Natural killer cell (primary cell): ENCODE measurements around the gene FOXC1. TPM values are rescaled to one million over a fixed set of nuclear protein-coding genes. Genes with fewer than 3 reads are reported as not detected.

ENCODE experiments used
- ATAC-seq, 3 donors: fragments of 150-1000 bp in 2 of 3; fragments of 200-7000 bp in 1 of 3; cut with Tn5 transposase; 1 replicate in 1 of 3; 2 replicates in 2 of 3; pipeline ENCODE4 v1.10.0; 2021; ENCODE audit warnings: mild to moderate bottlenecking in 2 of 3, moderate library complexity in 2 of 3
- DNase-seq, 2 donors: peaks; one replicate each; pipeline versions ENCODE4 v3.0.0 to v3.0.0-alpha.2; 2013 to 2021; ENCODE audit warnings: mixed read lengths in 1 of 2
- H3K27ac ChIP-seq: one replicate; pipeline ENCODE4 v1.5.1; 2013; ENCODE audit warnings: mild to moderate bottlenecking, low read length
- H3K27me3 ChIP-seq: one replicate; pipeline ENCODE4 v1.6.1; 2013; ENCODE audit warnings: low read length; ENCODE audit not compliant: control insufficient read depth, insufficient read depth
- H3K36me3 ChIP-seq: one replicate; pipeline ENCODE4 v1.6.1; 2013; ENCODE audit warnings: low read length; ENCODE audit not compliant: control insufficient read depth, insufficient read depth
- H3K4me1 ChIP-seq: one replicate; pipeline ENCODE4 v1.6.1; 2013; ENCODE audit warnings: low read length; ENCODE audit not compliant: control insufficient read depth, insufficient read depth
- H3K4me3 ChIP-seq: one replicate; pipeline ENCODE4 v1.5.1; 2013; ENCODE audit warnings: low read length
- H3K9me3 ChIP-seq: one replicate; pipeline ENCODE4 v1.6.1; 2013; ENCODE audit warnings: low read length; ENCODE audit not compliant: control insufficient read depth, insufficient read depth
- H3K27ac Mint-ChIP-seq, 2 donors: one replicate each; pipeline ENCODE4 v1.8.0; 2022; ENCODE audit warnings: mild to moderate bottlenecking in 2 of 2, mixed read lengths in 2 of 2, moderate library complexity in 1 of 2
- H3K27me3 Mint-ChIP-seq, 2 donors: one replicate each; pipeline ENCODE4 v1.8.0; 2022; ENCODE audit warnings: low read depth in 2 of 2, mixed read lengths in 2 of 2
- H3K36me3 Mint-ChIP-seq: one replicate; pipeline ENCODE4 v1.8.0; 2022; ENCODE audit warnings: mixed read lengths
- H3K4me1 Mint-ChIP-seq, 2 donors: one replicate each; pipeline ENCODE4 v1.8.0; 2022; ENCODE audit warnings: mixed read lengths in 2 of 2
- H3K4me3 Mint-ChIP-seq: one replicate; pipeline ENCODE4 v1.8.0; 2022; ENCODE audit warnings: mild to moderate bottlenecking, moderate library complexity, mixed read lengths
- H3K9me3 Mint-ChIP-seq, 2 donors: one replicate each; pipeline ENCODE4 v1.8.0; 2022; ENCODE audit warnings: mixed read lengths in 2 of 2
- WGBS: methylation state at CpG from one replicate; pipeline ENCODE4 v1.1.7; 2013; ENCODE audit warnings: missing lambda C conversion rate; ENCODE audit not compliant: insufficient coverage; 5-methylcytosine and 5-hydroxymethylcytosine counted together
- intact Hi-C: fragments of 100-400 bp; cut with micrococcal nuclease; formaldehyde crosslinking; loops from one replicate; pipeline ENCODE4 v1.14.2; 2022
- total RNA-seq, 4 donors: library from RNA; stranded (reverse); fragments of 120-200 nt in 1 of 4; gene quantifications; one replicate each; pipeline versions ENCODE4 v1.2.3 to v1.2.4, GENCODE V29; 2013 to 2022
- TF ChIP-seq, protein P1 (sequence below): fragments of 200-600 bp; IDR thresholded peaks from one replicate; pipeline ENCODE4 v1.8.0; 2022; ENCODE audit warnings: antibody characterized with exemption

FOXC1 gene
- total RNA-seq, 3 donors from 2014 or later (not counting 1 experiment from before 2014, with no cell fraction given), result 0.16 to 0.21 TPM; not detected in 1

DNA sequence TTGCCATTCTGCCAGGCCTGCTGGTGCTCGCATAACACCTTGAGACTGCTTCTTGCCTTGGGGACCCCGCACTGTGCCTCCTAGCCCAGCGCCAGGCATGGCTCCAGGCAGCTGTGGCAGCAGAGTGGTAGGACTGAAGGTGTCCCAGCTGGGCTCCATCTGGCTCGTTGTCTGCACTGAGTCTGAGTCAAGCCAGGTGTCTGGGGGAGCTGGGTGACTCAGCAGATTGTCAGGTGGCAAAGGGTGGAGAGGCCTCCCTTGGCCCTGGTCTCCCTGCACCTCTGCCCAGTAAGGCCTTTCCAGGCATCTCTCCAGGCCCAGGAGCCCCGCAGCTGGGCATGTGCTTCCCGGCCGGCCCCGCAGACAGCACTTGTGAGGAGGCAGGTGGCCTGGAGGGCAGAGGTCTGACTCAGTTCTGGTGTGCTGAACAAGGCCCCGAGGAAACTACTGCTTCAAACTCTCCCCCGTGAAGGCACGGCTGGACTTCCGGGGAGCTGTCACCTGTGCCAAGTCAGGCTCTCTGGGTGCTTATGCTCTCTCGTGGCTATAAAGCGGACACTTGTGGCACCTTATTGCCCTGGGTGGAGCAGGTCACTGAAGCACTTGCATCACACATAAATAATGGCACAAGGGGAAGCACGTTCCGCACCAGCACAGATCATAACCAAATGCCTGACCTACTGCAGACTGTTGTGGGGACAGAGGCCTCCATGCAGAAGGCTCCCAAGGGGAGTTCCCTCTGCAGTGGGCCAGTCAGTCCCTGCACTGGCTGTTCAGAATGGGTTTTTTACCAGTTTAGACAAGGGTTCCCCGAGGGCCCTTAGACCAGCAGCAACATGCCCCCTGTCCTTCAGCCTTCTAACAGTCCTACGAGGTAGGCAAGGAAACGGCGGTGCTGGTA lies 27.5 kb downstream of the FOXC1 start:
- Histone ChIP-seq H3K9me3 (no peaks in the 10 kb centered on the region), H3K4me3 (no peak overlapping the region), H3K27me3 (no peaks in the 10 kb centered on the region), H3K27ac (no peak overlapping the region), H3K36me3 (no peaks in the 10 kb centered on the region), H3K4me1 (no peaks in the 10 kb centered on the region)
- TF ChIP-seq, protein P1, sequence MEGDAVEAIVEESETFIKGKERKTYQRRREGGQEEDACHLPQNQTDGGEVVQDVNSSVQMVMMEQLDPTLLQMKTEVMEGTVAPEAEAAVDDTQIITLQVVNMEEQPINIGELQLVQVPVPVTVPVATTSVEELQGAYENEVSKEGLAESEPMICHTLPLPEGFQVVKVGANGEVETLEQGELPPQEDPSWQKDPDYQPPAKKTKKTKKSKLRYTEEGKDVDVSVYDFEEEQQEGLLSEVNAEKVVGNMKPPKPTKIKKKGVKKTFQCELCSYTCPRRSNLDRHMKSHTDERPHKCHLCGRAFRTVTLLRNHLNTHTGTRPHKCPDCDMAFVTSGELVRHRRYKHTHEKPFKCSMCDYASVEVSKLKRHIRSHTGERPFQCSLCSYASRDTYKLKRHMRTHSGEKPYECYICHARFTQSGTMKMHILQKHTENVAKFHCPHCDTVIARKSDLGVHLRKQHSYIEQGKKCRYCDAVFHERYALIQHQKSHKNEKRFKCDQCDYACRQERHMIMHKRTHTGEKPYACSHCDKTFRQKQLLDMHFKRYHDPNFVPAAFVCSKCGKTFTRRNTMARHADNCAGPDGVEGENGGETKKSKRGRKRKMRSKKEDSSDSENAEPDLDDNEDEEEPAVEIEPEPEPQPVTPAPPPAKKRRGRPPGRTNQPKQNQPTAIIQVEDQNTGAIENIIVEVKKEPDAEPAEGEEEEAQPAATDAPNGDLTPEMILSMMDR, result no peak
- H3K36me3 Mint-ChIP-seq, result no peaks in the 10 kb centered on the region
- 87% methylated on average over 20 of the region's 20 CpGs for WGBS
- DNase-seq (no peak), ATAC-seq (no peak)
- no peaks in the 10 kb centered on the region for H3K9me3 Mint-ChIP-seq
- intact Hi-C loops, result no loop called here
- no peak overlapping the region for H3K27ac Mint-ChIP-seq
- no peaks in the 10 kb centered on the region for H3K27me3 Mint-ChIP-seq
- H3K4me1 Mint-ChIP-seq, result no peaks in the 10 kb centered on the region
- H3K4me3 Mint-ChIP-seq, result no peak overlapping the region

DNA sequence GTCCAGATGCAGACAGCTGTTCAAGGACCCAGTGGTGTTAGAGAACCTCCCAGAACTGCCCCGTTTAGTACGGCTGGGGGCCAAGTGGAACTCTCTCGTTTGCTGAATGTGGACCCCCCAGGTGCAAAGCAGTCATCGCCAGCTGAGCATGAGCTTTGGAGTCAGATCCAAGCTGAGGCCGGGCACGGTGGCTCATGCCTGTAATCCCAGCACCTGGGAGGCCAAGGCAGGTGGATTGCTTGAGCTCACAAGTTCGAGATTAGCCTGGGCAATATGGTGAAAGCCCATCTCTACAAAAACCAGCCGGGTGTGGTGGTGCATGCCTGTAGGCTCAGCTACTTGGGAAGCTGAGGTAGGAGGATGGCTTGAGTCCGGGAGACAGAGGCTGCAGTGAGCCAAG lies 29.7 kb downstream of the FOXC1 start:
- Histone ChIP-seq H3K36me3 (no peaks in the 10 kb centered on the region), H3K4me3 (no peak overlapping the region), H3K9me3 (no peaks in the 10 kb centered on the region), H3K27ac (no peak overlapping the region), H3K27me3 (no peaks in the 10 kb centered on the region), H3K4me1 (no peaks in the 10 kb centered on the region)
- Mint-ChIP-seq H3K27me3 (no peaks in the 10 kb centered on the region), H3K36me3 (no peaks in the 10 kb centered on the region), H3K4me1 (no peaks in the 10 kb centered on the region), H3K9me3 (no peaks in the 10 kb centered on the region), H3K4me3 (no peak overlapping the region), H3K27ac (no peak overlapping the region)
- no peak for DNase-seq
- TF ChIP-seq, protein P1, result no peak
- WGBS, result 92% methylated on average over 9 of the region's 9 CpGs
- no peak for ATAC-seq
- intact Hi-C loops, result no loop called here

DNA sequence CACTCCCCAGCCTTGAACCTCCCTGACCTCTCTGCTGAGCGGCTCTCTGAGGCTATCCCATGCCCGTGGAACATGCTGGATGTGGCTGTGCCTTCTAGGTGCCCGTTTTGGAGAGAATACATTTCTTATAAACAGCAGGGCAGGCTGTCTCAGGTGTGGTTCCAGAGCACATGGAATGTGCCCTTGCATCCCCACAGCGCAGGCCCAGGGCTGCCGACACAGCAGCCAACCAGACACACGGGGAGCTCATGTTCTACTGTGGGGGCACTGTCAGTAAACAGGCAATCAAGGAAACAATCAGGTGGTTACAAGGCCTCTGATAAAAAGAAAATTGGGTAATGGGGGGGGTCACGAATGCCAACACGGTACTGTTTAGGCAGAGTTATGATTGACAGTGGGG lies 30.8 kb downstream of the FOXC1 start:
- Histone ChIP-seq H3K27ac (no peak overlapping the region), H3K36me3 (no peaks in the 10 kb centered on the region), H3K4me3 (no peak overlapping the region), H3K9me3 (no peaks in the 10 kb centered on the region), H3K27me3 (no peaks in the 10 kb centered on the region), H3K4me1 (no peaks in the 10 kb centered on the region)
- no peak overlapping the region for H3K4me3 Mint-ChIP-seq
- TF ChIP-seq, protein P1, result no peak
- intact Hi-C loops, result no loop called here
- peaks cover 0 to 4% of the 10 kb centered on the region in 2 donors for H3K4me1 Mint-ChIP-seq
- no peaks in the 10 kb centered on the region for H3K36me3 Mint-ChIP-seq
- 90% methylated on average over 8 of the region's 8 CpGs for WGBS
- ATAC-seq (no peak), DNase-seq (no peak)
- H3K27ac Mint-ChIP-seq, result no peak overlapping the region
- no peaks in the 10 kb centered on the region for H3K9me3 Mint-ChIP-seq
- no peaks in the 10 kb centered on the region for H3K27me3 Mint-ChIP-seq
